Lower leg skin (tissue), 4 donors: ENCODE measurements around the gene GRIN2A. TPM values are rescaled to one million over a fixed set of nuclear protein-coding genes. Genes with fewer than 3 reads are reported as not detected.

Experiments used
- DNase-seq, 2 donors: peaks; one replicate each; pipeline ENCODE4 v3.0.0-alpha.2; 2019; ENCODE audit warnings: low spot score in 2 of 2
- H3K4me3 ChIP-seq: fragments of 200-600 bp; sonication (generic); 2 replicates; pipeline ENCODE4 v1.5.1; 2017; ENCODE audit warnings: mild to moderate bottlenecking, low read depth; ENCODE audit not compliant: poor library complexity, severe bottlenecking
- CTCF ChIP-seq, 3 donors: fragments of 450-650 bp; IDR thresholded peaks; one replicate each; pipeline ENCODE4 v1.5.1; 2016; ENCODE audit warnings: antibody characterized with exemption in 3 of 3, mild to moderate bottlenecking in 3 of 3, moderate library complexity in 2 of 3
- POLR2A ChIP-seq, 2 donors: fragments of 450-650 bp; IDR thresholded peaks; one replicate each; pipeline ENCODE4 v1.6.1; 2016 to 2017; ENCODE audit warnings: antibody characterized with exemption in 2 of 2, mild to moderate bottlenecking in 1 of 2, moderate library complexity in 1 of 2
- WGBS, 2 donors: methylation state at CpG; one replicate each; pipeline ENCODE4 v1.1.5; 2018; 5-methylcytosine and 5-hydroxymethylcytosine counted together
- intact Hi-C: fragments of 100-400 bp; cut with DNase I; formaldehyde crosslinking; loops from one replicate; pipeline ENCODE4 v1.15.0; 2023; ENCODE audit warnings: low total_unique reads
- total RNA-seq, 4 donors: library from RNA; depleted of rRNA; stranded (reverse); fragments of >200 nt; gene quantifications; one replicate each; pipeline ENCODE4 v1.1.0, GENCODE V29; 2016

The GRIN2A gene
- total RNA-seq, 4 donors from 2014 or later, result 0.30 to 1.7 (median 0.73) TPM

- intact Hi-C loops, result no loop called here
- no peak for DNase-seq
- 86 to 88% methylated on average over 20 of the region's 20 CpGs for WGBS, 2 donors
These were observed 332.5 kb downstream of the GRIN2A start for GRCh38 chr16:9849697-9850245.

GRCh38 chr16:9847146-9847545, 335.1 kb downstream of the GRIN2A start:
- no peak for TF ChIP-seq POLR2A (IDR thresholded peaks at IDR 0.05)
- no peak overlapping the region for H3K4me3 ChIP-seq
- intact Hi-C loops, result no loop called here
- WGBS, 2 donors, result 90 to 95% methylated on average over 2 of the region's 2 CpGs
- DNase-seq, result no peak

More at GRCh38 chr16:9849697-9850245, 332.5 kb downstream of the GRIN2A start:
- TF ChIP-seq CTCF (IDR thresholded peaks at IDR 0.05) (no peak), POLR2A (IDR thresholded peaks at IDR 0.05) (no peak)
- H3K4me3 ChIP-seq, result no peak overlapping the region

- intact Hi-C loops, result no loop called here
- DNase-seq, result no peak
- TF ChIP-seq POLR2A (IDR thresholded peaks at IDR 0.05) (no peak), CTCF (IDR thresholded peaks at IDR 0.05) (no peak)
- 75 to 83% methylated on average over 2 of the region's 2 CpGs for WGBS, 2 donors
- H3K4me3 ChIP-seq, result no peak overlapping the region
These were observed 335.7 kb downstream of the GRIN2A start for GRCh38 chr16:9846362-9847099.

- 67 to 87% methylated on average over 3 of the region's 3 CpGs for WGBS, 2 donors
- no peak overlapping the region for H3K4me3 ChIP-seq
- no peak for TF ChIP-seq CTCF (IDR thresholded peaks at IDR 0.05)
- TF ChIP-seq POLR2A (IDR thresholded peaks at IDR 0.05), result no peak
- no peak for DNase-seq
- intact Hi-C loops, result no loop called here
These were observed 336.4 kb downstream of the GRIN2A start for GRCh38 chr16:9845661-9846361.

- intact Hi-C loops, result no loop called here
- WGBS, 2 donors, result 64 to 65% methylated on average over 6 of the region's 6 CpGs
- TF ChIP-seq CTCF (IDR thresholded peaks at IDR 0.05), result no peak
These were observed 337.9 kb downstream of the GRIN2A start for GRCh38 chr16:9844361-9844760.

GRCh38 chr16:9843424-9844018, 338.7 kb downstream of the GRIN2A start:
- no peak for DNase-seq
- H3K4me3 ChIP-seq, result no peak overlapping the region
- WGBS, 2 donors, result 86 to 91% methylated on average over 3 of the region's 3 CpGs
- no peak for TF ChIP-seq CTCF (IDR thresholded peaks at IDR 0.05)
- no peak for TF ChIP-seq POLR2A (IDR thresholded peaks at IDR 0.05)
- intact Hi-C loops, result no loop called here

More at GRCh38 chr16:9844361-9844760, 337.9 kb downstream of the GRIN2A start:
- no peak overlapping the region for H3K4me3 ChIP-seq
- no peak for DNase-seq
